WERI-Rb-1 (cell line): ENCODE data around the gene CPT2.
"Not testable (repeated sequence)": the region's sequence is repeated elsewhere in the genome, so short reads cannot be mapped to it uniquely, and the experiment has no call there.

Source experiments
- DNase-seq: peaks from one replicate; pipeline ENCODE4 v3.0.0-alpha.2; 2020
- H3K27ac ChIP-seq: fragments of 250-450 bp; sonication (Bioruptor Pico); 2 replicates; pipeline ENCODE4 v1.5.1; 2020; ENCODE audit warnings: mild to moderate bottlenecking, moderate library complexity
- H3K27me3 ChIP-seq: fragments of 250-450 bp; sonication (Bioruptor Pico); 2 replicates; pipeline ENCODE4 v1.5.1; 2021; ENCODE audit warnings: mild to moderate bottlenecking, low read depth, moderate library complexity; ENCODE audit not compliant: insufficient read depth, severe bottlenecking
- H3K36me3 ChIP-seq: fragments of 250-450 bp; sonication (Bioruptor Pico); 2 replicates; pipeline ENCODE4 v1.5.1; 2020; ENCODE audit warnings: mild to moderate bottlenecking, moderate library complexity
- H3K4me3 ChIP-seq: 2 replicates; pipeline ENCODE4 v1.5.1; 2011; ENCODE audit warnings: low read depth, mild to moderate bottlenecking, control low read depth, low read length
- H3K9me3 ChIP-seq: fragments of 250-450 bp; sonication (Bioruptor Pico); 2 replicates; pipeline ENCODE4 v1.5.1; 2021; ENCODE audit warnings: mild to moderate bottlenecking, moderate library complexity; ENCODE audit not compliant: severe bottlenecking
- TF ChIP-seq, protein P1 (sequence below): IDR thresholded peaks from 2 replicates; pipeline ENCODE4 v1.5.1; 2011; ENCODE audit warnings: low read depth, mild to moderate bottlenecking, control low read depth, inconsistent platforms, low read length

Gene CPT2

DNA sequence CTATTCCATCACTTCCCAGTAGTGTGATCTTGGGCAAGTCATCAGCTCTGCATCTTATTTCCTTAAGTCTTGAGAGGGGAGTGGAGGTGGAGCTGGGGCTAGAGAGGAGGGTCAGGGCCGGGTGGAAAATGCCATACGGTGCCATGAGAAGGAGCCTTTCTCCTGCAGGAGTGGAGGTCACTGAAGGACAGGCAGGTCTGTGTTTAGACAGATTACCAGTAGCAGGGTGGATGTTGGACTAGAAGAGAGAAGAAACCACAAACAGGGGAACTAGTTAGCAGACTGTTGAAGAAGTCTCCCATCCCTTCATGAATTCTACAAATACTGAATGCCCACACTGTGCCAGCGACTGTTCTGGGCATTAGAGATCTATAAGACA is 13.9 kb upstream of the CPT2 start:
- TF ChIP-seq, protein P1, sequence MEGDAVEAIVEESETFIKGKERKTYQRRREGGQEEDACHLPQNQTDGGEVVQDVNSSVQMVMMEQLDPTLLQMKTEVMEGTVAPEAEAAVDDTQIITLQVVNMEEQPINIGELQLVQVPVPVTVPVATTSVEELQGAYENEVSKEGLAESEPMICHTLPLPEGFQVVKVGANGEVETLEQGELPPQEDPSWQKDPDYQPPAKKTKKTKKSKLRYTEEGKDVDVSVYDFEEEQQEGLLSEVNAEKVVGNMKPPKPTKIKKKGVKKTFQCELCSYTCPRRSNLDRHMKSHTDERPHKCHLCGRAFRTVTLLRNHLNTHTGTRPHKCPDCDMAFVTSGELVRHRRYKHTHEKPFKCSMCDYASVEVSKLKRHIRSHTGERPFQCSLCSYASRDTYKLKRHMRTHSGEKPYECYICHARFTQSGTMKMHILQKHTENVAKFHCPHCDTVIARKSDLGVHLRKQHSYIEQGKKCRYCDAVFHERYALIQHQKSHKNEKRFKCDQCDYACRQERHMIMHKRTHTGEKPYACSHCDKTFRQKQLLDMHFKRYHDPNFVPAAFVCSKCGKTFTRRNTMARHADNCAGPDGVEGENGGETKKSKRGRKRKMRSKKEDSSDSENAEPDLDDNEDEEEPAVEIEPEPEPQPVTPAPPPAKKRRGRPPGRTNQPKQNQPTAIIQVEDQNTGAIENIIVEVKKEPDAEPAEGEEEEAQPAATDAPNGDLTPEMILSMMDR, result no peak
- DNase-seq, result peak; percentile 59
- H3K27ac ChIP-seq, result peak overlapping the region; percentile 63

DNA sequence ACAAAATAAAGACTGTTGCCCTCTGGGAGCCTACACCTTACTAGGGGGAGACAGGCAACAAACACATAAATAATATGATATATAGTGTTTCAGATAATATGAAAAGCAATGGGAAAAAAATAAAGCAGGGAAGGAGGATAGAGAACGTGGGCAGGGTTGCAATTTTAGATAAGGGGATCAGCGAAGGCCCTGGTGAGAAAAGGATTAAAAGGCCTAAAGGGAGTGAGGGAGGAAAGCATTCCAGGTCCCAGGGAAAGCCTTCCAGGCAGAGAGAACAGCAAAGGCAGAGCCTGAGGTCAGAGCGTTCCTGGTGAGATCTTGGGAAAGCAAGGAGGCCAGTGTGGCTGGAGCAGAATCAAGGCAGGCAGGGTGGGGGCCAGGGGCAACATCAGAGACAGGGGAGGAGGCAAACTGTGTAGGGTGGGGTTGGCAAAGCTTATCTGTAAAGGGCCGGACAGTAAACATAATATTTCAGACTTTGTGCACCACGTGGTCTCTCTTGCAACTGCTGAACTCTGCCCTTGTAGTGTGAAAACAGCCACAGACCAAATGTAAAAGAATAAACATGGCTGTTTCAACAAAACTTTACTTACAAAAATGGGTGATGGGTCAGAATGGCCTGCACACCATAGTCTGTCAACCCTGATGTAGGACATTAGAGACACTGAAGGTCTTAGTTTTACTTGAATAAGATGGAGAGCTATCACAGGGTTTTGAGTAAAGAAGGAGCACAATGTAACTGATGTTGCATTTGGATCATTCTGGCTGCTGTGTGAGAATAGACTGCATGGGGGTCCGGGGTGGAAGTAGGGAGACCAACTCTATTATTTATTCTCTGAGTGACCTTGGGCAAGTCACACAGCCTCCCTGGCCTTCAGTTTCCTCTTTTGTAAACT is 13.3 kb upstream of the CPT2 start:
- Histone ChIP-seq H3K9me3 (no peaks in the 10 kb centered on the region), H3K36me3 (no peaks in the 10 kb centered on the region), H3K4me3 (no peak overlapping the region), H3K27me3 (no peaks in the 10 kb centered on the region), H3K27ac (peak overlapping the region; percentile 63)
- peak; percentile 35 for DNase-seq
- TF ChIP-seq, protein P1, result no peak

More for the DNA sequence above, 13.9 kb upstream of the CPT2 start:
- no peaks in the 10 kb centered on the region for H3K36me3 ChIP-seq
- no peaks in the 10 kb centered on the region for H3K27me3 ChIP-seq
- no peaks in the 10 kb centered on the region for H3K9me3 ChIP-seq
- no peak overlapping the region for H3K4me3 ChIP-seq

GRCh38 chr1:53185955-53186297 is 10.7 kb upstream of the CPT2 start:
- DNase-seq, H3K4me3 ChIP-seq, H3K36me3 ChIP-seq, H3K27me3 ChIP-seq, H3K27ac ChIP-seq, H3K9me3 ChIP-seq: not testable (repeated sequence)

GRCh38 chr1:53186533-53186932 is 10.1 kb upstream of the CPT2 start:
- DNase-seq, result no peak
- no peaks in the 10 kb centered on the region for H3K36me3 ChIP-seq
- no peaks in the 10 kb centered on the region for H3K27me3 ChIP-seq
- no peaks in the 10 kb centered on the region for H3K9me3 ChIP-seq
- TF ChIP-seq, protein P1, result no peak
- no peak overlapping the region for H3K4me3 ChIP-seq
- H3K27ac ChIP-seq, result no peak overlapping the region

DNA sequence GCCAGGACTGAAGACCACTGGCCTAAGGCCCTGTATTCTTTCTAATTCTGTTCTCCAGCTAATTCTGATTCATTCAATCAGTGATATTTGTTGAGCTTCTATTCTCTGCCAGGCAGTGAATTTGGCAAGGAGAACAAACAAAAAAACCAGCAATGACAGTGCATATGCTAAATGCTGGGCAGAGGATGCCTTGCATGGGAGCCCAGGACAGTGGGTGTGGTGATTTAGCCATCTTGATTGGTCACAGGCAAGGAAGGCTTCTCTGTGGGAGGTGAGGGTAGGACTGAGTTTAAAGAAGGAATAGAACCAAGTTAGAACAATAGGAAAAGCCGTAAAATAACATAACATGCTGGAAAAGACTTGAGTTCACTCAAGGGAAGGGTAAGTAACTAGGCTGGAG is 9.2 kb upstream of the CPT2 start:
- no peak for DNase-seq
- no peak overlapping the region for H3K4me3 ChIP-seq
- no peaks in the 10 kb centered on the region for H3K9me3 ChIP-seq
- no peaks in the 10 kb centered on the region for H3K27me3 ChIP-seq
- no peaks in the 10 kb centered on the region for H3K36me3 ChIP-seq
- H3K27ac ChIP-seq, result no peak overlapping the region
- TF ChIP-seq, protein P1, result no peak

DNA sequence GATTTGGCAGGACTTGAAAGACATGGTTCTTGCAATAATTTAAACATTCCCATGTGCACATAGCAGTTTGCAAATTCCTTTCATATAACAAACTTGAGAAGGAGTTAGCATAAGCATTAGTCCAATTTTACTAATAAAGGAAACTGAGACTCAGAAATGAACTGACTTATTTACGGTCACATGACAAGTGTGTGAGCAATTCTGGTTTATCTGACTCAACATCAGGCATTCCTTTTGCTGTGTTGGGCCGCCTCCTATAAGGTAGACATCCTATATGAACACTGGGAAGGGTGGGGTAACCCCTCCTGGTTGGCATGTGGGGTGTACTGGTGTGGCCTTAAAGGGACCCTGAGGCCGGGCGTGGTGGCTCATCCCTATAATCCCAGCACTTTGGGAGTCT is 8.5 kb upstream of the CPT2 start:
- no peaks in the 10 kb centered on the region for H3K9me3 ChIP-seq
- H3K27me3 ChIP-seq, result no peaks in the 10 kb centered on the region
- TF ChIP-seq, protein P1, result no peak
- H3K27ac ChIP-seq, result no peak overlapping the region
- DNase-seq, result no peak
- no peaks in the 10 kb centered on the region for H3K36me3 ChIP-seq
- no peak overlapping the region for H3K4me3 ChIP-seq
